WTC11 (cell line): Measurements from ENCODE around the gene TBCB. TPM values are rescaled to one million over a fixed set of nuclear protein-coding genes. Genes with fewer than 3 reads are reported as not detected.

Source experiments
- ATAC-seq: fragments of 200-7000 bp; cut with Tn5 transposase; 2 replicates; pipeline ENCODE4 v1.10.0; 2021; ENCODE audit warnings: mild to moderate bottlenecking, moderate library complexity
- CTCF ChIA-PET: fragments of 300-600 bp; sonication (Branson Sonifier 250); formaldehyde crosslinking; loops from one replicate; lab custom pipeline; 2021; ENCODE audit warnings: antibody characterized with exemption; lab: Charles Lee
- POLR2A ChIA-PET: fragments of 350-600 bp; sonication (Branson Sonifier 250); formaldehyde crosslinking; loops from one replicate; lab custom pipeline; 2021; ENCODE audit warnings: antibody characterized with exemption; lab: Charles Lee
- DNase-seq: peaks from one replicate; pipeline ENCODE4 v3.0.0; 2021; ENCODE audit warnings: low spot score
- H3K27ac Mint-ChIP-seq: 2 replicates; pipeline ENCODE4 v1.8.0; 2021; ENCODE audit warnings: mixed read lengths
- H3K27me3 Mint-ChIP-seq: 2 replicates; pipeline ENCODE4 v1.8.0; 2021; ENCODE audit warnings: low read depth, mild to moderate bottlenecking, moderate library complexity, mixed read lengths
- H3K36me3 Mint-ChIP-seq: 2 replicates; pipeline ENCODE4 v1.8.0; 2021; ENCODE audit warnings: mixed read lengths
- H3K4me1 Mint-ChIP-seq: 2 replicates; pipeline ENCODE4 v1.8.0; 2022; ENCODE audit warnings: mixed read lengths
- H3K4me3 Mint-ChIP-seq: 2 replicates; pipeline ENCODE4 v1.8.0; 2021; ENCODE audit warnings: mild to moderate bottlenecking, moderate library complexity, mixed read lengths
- H3K9me3 Mint-ChIP-seq: 2 replicates; pipeline ENCODE4 v1.8.0; 2021; ENCODE audit warnings: mixed read lengths
- AR ChIP-seq: fragments of 250-450 bp; sonication (Bioruptor Pico); IDR thresholded peaks from 2 replicates; pipeline ENCODE4 v1.9.0; 2021; ENCODE audit warnings: mild to moderate bottlenecking
- ATF2 ChIP-seq: sonication (generic); formaldehyde crosslinking; IDR thresholded peaks from 2 replicates; pipeline ENCODE4 v1.8.1; 2022; ENCODE audit warnings: low read depth, missing genetic modification reagents, borderline replicate concordance
- ERG ChIP-seq: fragments of 250-450 bp; sonication (Bioruptor Pico); IDR thresholded peaks from 2 replicates; pipeline ENCODE4 v1.8.0; 2021; ENCODE audit warnings: mild to moderate bottlenecking
- FOXJ3 ChIP-seq: sonication (generic); formaldehyde crosslinking; IDR thresholded peaks from 2 replicates; pipeline ENCODE4 v1.9.0; 2021; ENCODE audit warnings: missing genetic modification reagents, mild to moderate bottlenecking, borderline replicate concordance
- FOXP1 ChIP-seq: sonication (generic); formaldehyde crosslinking; IDR thresholded peaks from 2 replicates; pipeline ENCODE4 v1.8.0; 2022; ENCODE audit warnings: missing genetic modification reagents, mild to moderate bottlenecking, moderate library complexity, borderline replicate concordance
- GABPB1 ChIP-seq: sonication (generic); formaldehyde crosslinking; IDR thresholded peaks from 2 replicates; pipeline ENCODE4 v1.8.1; 2023; ENCODE audit warnings: mild to moderate bottlenecking, missing genetic modification reagents
- GRHL2 ChIP-seq: fragments of 250-450 bp; sonication (Bioruptor Pico); IDR thresholded peaks from 2 replicates; pipeline ENCODE4 v1.8.0; 2022; ENCODE audit warnings: mild to moderate bottlenecking, moderate library complexity; ENCODE audit not compliant: insufficient replicate concordance, severe bottlenecking
- GTF2I ChIP-seq: fragments of 250-450 bp; sonication (Bioruptor Pico); conservative IDR thresholded peaks from 2 replicates; pipeline ENCODE4 v1.4.0; 2021; ENCODE audit warnings: mild to moderate bottlenecking
- HMGA2 ChIP-seq: fragments of 250-450 bp; sonication (Bioruptor Pico); IDR thresholded peaks from 2 replicates; pipeline ENCODE4 v1.4.0; 2021; ENCODE audit warnings: mild to moderate bottlenecking, moderate library complexity
- IRF1 ChIP-seq: sonication (generic); formaldehyde crosslinking; IDR thresholded peaks from 2 replicates; pipeline ENCODE4 v1.8.0; 2023; ENCODE audit warnings: missing genetic modification reagents
- KAT7 ChIP-seq: sonication (generic); formaldehyde crosslinking; IDR thresholded peaks from 2 replicates; pipeline ENCODE4 v1.8.1; 2023; ENCODE audit warnings: missing genetic modification reagents, mild to moderate bottlenecking, borderline replicate concordance
- MYBL2 ChIP-seq: sonication (generic); formaldehyde crosslinking; IDR thresholded peaks from 2 replicates; pipeline ENCODE4 v1.8.1; 2023; ENCODE audit warnings: mild to moderate bottlenecking, moderate library complexity, missing genetic modification reagents
- NFE2L1 ChIP-seq: sonication (generic); formaldehyde crosslinking; IDR thresholded peaks from 2 replicates; pipeline ENCODE4 v1.8.1; 2023; ENCODE audit warnings: missing genetic modification reagents
- NR3C1 ChIP-seq: sonication (generic); formaldehyde crosslinking; conservative IDR thresholded peaks from 2 replicates; pipeline ENCODE4 v1.8.1; 2023; ENCODE audit warnings: low read depth, mild to moderate bottlenecking, missing genetic modification reagents
- OVOL2 ChIP-seq: fragments of 250-450 bp; sonication (Bioruptor Pico); IDR thresholded peaks from 2 replicates; pipeline ENCODE4 v1.9.0; 2021; ENCODE audit warnings: mild to moderate bottlenecking, borderline replicate concordance
- SMAD4 ChIP-seq: sonication (generic); formaldehyde crosslinking; IDR thresholded peaks from 2 replicates; pipeline ENCODE4 v1.8.0; 2022; ENCODE audit warnings: mild to moderate bottlenecking, missing genetic modification reagents
- TEAD1 ChIP-seq: sonication (generic); formaldehyde crosslinking; IDR thresholded peaks from 2 replicates; pipeline ENCODE4 v1.8.0; 2022; ENCODE audit warnings: mild to moderate bottlenecking, missing genetic modification reagents
- ZNF263 ChIP-seq: sonication (generic); formaldehyde crosslinking; IDR thresholded peaks from 2 replicates; pipeline ENCODE4 v1.8.1; 2022; ENCODE audit warnings: low read depth, mild to moderate bottlenecking, moderate library complexity, missing genetic modification reagents
- ZNF317 ChIP-seq: sonication (generic); formaldehyde crosslinking; IDR thresholded peaks from 2 replicates; pipeline ENCODE4 v1.8.1; 2023; ENCODE audit warnings: low read depth, mild to moderate bottlenecking, moderate library complexity, missing genetic modification reagents, borderline replicate concordance
- ZNF396 ChIP-seq: fragments of 250-450 bp; sonication (Bioruptor Pico); IDR thresholded peaks from 2 replicates; pipeline ENCODE4 v1.8.0; 2021; ENCODE audit warnings: mild to moderate bottlenecking, moderate library complexity, borderline replicate concordance
- ZNF425 ChIP-seq: fragments of 250-450 bp; sonication (Bioruptor Pico); conservative IDR thresholded peaks from 2 replicates; pipeline ENCODE4 v1.9.0; 2021; ENCODE audit warnings: mild to moderate bottlenecking
- ZNF532 ChIP-seq: fragments of 250-450 bp; sonication (Bioruptor Pico); IDR thresholded peaks from 2 replicates; pipeline ENCODE4 v1.9.0; 2021; ENCODE audit warnings: mild to moderate bottlenecking, borderline replicate concordance
- total RNA-seq: library from RNA; stranded (reverse); gene quantifications from 3 replicates; pipeline ENCODE4 v1.2.3, GENCODE V29; 2021

The TBCB gene
- total RNA-seq, 1 experiment from 2014 or later = 182 TPM

GRCh38 chr19:36081385-36081784 is 33.9 kb upstream of the TBCB start (continued):
- TF ChIP-seq OVOL2 (CRISPR knock-in tag) (no peak), FOXJ3 (no peak), GTF2I (CRISPR knock-in tag) (no peak), NFE2L1 (CRISPR knock-in tag) (no peak), ZNF263 (no peak), FOXP1 (CRISPR knock-in tag) (no peak), IRF1 (CRISPR knock-in tag) (no peak)

GRCh38 chr19:36081894-36082293 is 33.4 kb upstream of the TBCB start:
- H3K9me3 Mint-ChIP-seq = no peaks in the 10 kb centered on the region
- DNase-seq (no peak), ATAC-seq (no peak)
- peaks cover 66% of the 10 kb centered on the region for H3K36me3 Mint-ChIP-seq
- no peaks in the 10 kb centered on the region for H3K4me1 Mint-ChIP-seq
- POLR2A ChIA-PET = no interaction called here
- CTCF ChIA-PET = no interaction called here
- H3K27ac Mint-ChIP-seq = no peak overlapping the region
- H3K4me3 Mint-ChIP-seq = no peak overlapping the region
- TF ChIP-seq TEAD1 (CRISPR knock-in tag) (no peak), ERG (no peak), MYBL2 (CRISPR knock-in tag) (no peak), FOXP1 (CRISPR knock-in tag) (no peak), SMAD4 (no peak), GABPB1 (CRISPR knock-in tag) (no peak), GRHL2 (no peak), NR3C1 (CRISPR knock-in tag) (no peak), AR (CRISPR knock-in tag) (no peak), HMGA2 (CRISPR knock-in tag) (no peak)
- TF ChIP-seq, all 79 proteins: peak for 0
- H3K27me3 Mint-ChIP-seq = no peaks in the 10 kb centered on the region

- H3K36me3 Mint-ChIP-seq = peaks cover 62% of the 10 kb centered on the region
- H3K4me3 Mint-ChIP-seq = no peak overlapping the region
- POLR2A ChIA-PET = no interaction called here
- ATAC-seq (no peak), DNase-seq (no peak)
- H3K27me3 Mint-ChIP-seq = no peaks in the 10 kb centered on the region
- no peaks in the 10 kb centered on the region for H3K4me1 Mint-ChIP-seq
- H3K9me3 Mint-ChIP-seq = no peaks in the 10 kb centered on the region
- H3K27ac Mint-ChIP-seq = no peak overlapping the region
- CTCF ChIA-PET = no interaction called here
- TF ChIP-seq ZNF396 (CRISPR knock-in tag) (no peak), ZNF425 (CRISPR knock-in tag) (no peak), KAT7 (CRISPR knock-in tag) (no peak), FOXP1 (CRISPR knock-in tag) (no peak), ZNF317 (no peak), ZNF263 (no peak), ZNF532 (CRISPR knock-in tag) (no peak), GRHL2 (no peak), ATF2 (no peak)
Measured at GRCh38 chr19:36082916-36083315, 32.4 kb upstream of the TBCB start.
